DOHH2 (cell line): ENCODE measurements around the gene STUM.

Experiments
- H3F3A ChIP-seq: fragments of 200-600 bp; sonication (generic), shearing (Covaris generic); 2 replicates; pipeline ENCODE4 v1.6.0; 2016; ENCODE audit warnings: antibody characterized with exemption, mild to moderate bottlenecking; ENCODE audit not compliant: control insufficient read depth, insufficient read depth
- H3K27ac ChIP-seq: fragments of 200-600 bp; sonication (generic); 2 replicates; pipeline ENCODE4 v1.5.1; 2014; ENCODE audit warnings: low read depth, mild to moderate bottlenecking, low read length, moderate library complexity
- H3K27me3 ChIP-seq: fragments of 200-600 bp; sonication (generic); 2 replicates; pipeline ENCODE4 v1.6.1; 2014; ENCODE audit warnings: mild to moderate bottlenecking, low read length, mixed read lengths; ENCODE audit not compliant: control insufficient read depth
- H3K36me3 ChIP-seq: fragments of 200-600 bp; sonication (generic); 2 replicates; pipeline ENCODE4 v1.6.1; 2014; ENCODE audit warnings: mild to moderate bottlenecking, low read length, moderate library complexity, mixed read lengths; ENCODE audit not compliant: control insufficient read depth
- H3K4me1 ChIP-seq: fragments of 200-600 bp; sonication (generic); 2 replicates; pipeline ENCODE4 v1.6.1; 2014; ENCODE audit warnings: mild to moderate bottlenecking, low read length, mixed read lengths; ENCODE audit not compliant: control insufficient read depth
- H3K4me2 ChIP-seq: fragments of 200-600 bp; sonication (generic); 2 replicates; pipeline ENCODE4 v1.6.0; 2014; ENCODE audit warnings: mild to moderate bottlenecking, low read length, moderate library complexity
- H3K4me3 ChIP-seq: fragments of 200-600 bp; sonication (generic); 2 replicates; pipeline ENCODE4 v1.5.1; 2014; ENCODE audit warnings: mild to moderate bottlenecking, low read length, mixed read lengths
- H3K79me2 ChIP-seq: fragments of 200-600 bp; sonication (generic); 2 replicates; pipeline ENCODE4 v1.6.1; 2014; ENCODE audit warnings: mild to moderate bottlenecking, low read length, mixed read lengths; ENCODE audit not compliant: control insufficient read depth
- H3K9me2 ChIP-seq: fragments of 200-600 bp; sonication (generic); replicated peaks from 2 replicates; pipeline ENCODE4 v1.6.1; 2014; ENCODE audit warnings: mild to moderate bottlenecking, low read length, mixed read lengths; ENCODE audit not compliant: control insufficient read depth
- H3K9me3 ChIP-seq: fragments of 200-600 bp; sonication (generic); 2 replicates; pipeline ENCODE4 v1.6.1; 2014; ENCODE audit warnings: antibody characterized with exemption, low read length, mixed read lengths; ENCODE audit not compliant: control insufficient read depth, insufficient read depth
- H4K20me1 ChIP-seq: fragments of 200-600 bp; sonication (generic); 2 replicates; pipeline ENCODE4 v1.6.0; 2014; ENCODE audit warnings: low read depth, mild to moderate bottlenecking, antibody characterized with exemption, low read length, moderate library complexity; ENCODE audit not compliant: control insufficient read depth, insufficient read depth
- EZH2phosphoT487 ChIP-seq: fragments of 200-600 bp; sonication (generic); IDR thresholded peaks from 2 replicates; pipeline ENCODE4 v1.6.1; 2017; ENCODE audit warnings: borderline replicate concordance, mild to moderate bottlenecking, antibody characterized with exemption, low read length, moderate library complexity, mixed read lengths
- TF ChIP-seq, protein P1 (sequence below): fragments of 200-600 bp; sonication (generic); IDR thresholded peaks from one replicate; pipeline ENCODE4 v1.5.1; 2014; ENCODE audit warnings: antibody characterized with exemption, mild to moderate bottlenecking, low read depth, low read length; ENCODE audit not compliant: poor library complexity, severe bottlenecking

The STUM gene

DNA sequence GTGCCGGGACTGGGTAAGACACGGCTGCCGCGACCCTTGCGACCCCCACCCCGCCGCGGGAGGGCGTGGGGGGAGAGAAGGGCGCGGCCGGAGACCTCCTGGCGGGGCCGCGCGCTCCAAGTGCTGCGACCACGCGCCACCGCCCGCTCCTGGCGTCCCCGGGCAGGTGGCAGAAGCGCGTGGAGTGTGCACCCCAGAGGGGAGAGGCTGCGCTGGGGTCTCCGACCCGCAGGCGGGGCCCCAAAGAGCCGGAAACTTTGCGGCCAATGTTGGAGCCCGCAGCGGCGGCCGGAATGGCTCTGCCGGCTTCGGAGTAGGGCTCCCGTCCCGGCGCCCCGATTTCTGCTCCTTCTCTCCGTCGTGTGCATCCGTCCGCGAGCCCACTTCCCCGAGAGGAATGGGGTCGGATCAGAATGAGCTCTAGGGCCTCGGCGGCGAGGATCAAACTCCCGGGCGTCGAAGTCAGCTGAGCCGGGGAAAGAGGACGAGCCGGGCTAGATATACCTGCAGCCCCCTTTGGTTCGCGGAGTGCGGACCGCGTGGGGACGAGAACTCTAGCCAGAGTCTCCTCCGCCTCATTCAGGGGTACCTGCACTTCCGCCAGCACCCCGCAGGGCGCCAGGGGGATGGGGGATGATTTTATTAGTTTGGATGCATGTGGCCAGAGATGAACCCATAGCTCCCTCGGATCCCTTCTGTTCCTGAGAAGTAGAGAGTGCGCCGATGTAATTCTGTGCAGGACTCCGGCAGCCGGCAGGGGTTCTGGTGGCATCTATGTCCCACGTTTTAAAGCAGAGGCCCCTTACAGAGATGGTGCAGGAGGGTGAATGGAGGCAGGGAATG is 751 bp downstream of the STUM start:
- Histone ChIP-seq H3K9me2 (no peaks in the 10 kb centered on the region), H3K27me3 (peaks cover 67% of the 10 kb centered on the region), H3K4me3 (peak overlapping the region; percentile 62)

DNA sequence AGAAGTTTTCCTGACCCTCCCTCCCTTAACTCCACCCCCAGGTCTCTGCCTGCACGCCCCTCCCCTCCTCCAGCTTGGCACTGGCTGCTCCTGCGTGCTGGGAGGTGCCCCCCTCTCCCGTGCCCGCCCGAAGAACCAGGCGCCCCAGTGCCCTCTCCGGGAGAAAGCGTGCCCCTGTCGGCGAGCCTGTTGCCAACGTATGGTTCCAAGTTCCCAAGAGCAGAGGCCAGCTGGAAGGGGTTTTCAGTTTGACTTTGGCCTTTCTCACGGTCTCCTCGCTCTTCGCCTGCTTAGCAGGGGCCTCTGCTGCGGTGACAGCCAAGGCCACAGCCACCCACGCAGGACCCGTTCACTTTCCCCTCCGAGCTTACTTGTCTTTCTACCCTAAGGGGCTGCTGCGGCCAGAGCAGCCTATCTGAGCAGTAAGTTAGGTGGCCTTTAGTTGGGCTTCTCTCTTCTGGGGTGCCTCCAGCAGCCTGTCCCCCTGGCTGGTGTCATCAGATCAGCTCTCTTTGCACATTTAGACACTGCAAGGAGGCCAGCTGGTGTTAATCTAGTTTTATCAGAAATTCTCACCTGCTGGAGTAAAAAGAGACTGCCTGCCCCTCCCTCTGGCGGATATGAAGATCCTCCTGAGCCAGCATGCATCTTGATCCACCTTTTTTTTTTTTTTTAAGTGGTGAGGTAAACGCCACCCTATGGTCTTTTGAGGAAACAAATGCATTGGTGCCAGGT is 1.5 kb downstream of the STUM start:
- H3K27ac ChIP-seq = no peak overlapping the region
- H3K9me3 ChIP-seq = no peaks in the 10 kb centered on the region
- H3K36me3 ChIP-seq = no peaks in the 10 kb centered on the region
- peaks cover 22% of the 10 kb centered on the region for H3K4me1 ChIP-seq
- TF ChIP-seq, protein P1, sequence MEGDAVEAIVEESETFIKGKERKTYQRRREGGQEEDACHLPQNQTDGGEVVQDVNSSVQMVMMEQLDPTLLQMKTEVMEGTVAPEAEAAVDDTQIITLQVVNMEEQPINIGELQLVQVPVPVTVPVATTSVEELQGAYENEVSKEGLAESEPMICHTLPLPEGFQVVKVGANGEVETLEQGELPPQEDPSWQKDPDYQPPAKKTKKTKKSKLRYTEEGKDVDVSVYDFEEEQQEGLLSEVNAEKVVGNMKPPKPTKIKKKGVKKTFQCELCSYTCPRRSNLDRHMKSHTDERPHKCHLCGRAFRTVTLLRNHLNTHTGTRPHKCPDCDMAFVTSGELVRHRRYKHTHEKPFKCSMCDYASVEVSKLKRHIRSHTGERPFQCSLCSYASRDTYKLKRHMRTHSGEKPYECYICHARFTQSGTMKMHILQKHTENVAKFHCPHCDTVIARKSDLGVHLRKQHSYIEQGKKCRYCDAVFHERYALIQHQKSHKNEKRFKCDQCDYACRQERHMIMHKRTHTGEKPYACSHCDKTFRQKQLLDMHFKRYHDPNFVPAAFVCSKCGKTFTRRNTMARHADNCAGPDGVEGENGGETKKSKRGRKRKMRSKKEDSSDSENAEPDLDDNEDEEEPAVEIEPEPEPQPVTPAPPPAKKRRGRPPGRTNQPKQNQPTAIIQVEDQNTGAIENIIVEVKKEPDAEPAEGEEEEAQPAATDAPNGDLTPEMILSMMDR = no peak
- TF ChIP-seq EZH2phosphoT487 = no peak
- peaks cover 74% of the 10 kb centered on the region for H3K27me3 ChIP-seq
- H3K4me3 ChIP-seq = no peak overlapping the region
- H3K9me2 ChIP-seq = no peaks in the 10 kb centered on the region
- H3K4me2 ChIP-seq = peak overlapping the region; percentile 78
- H4K20me1 ChIP-seq = no peaks in the 10 kb centered on the region
- H3K79me2 ChIP-seq = no peaks in the 10 kb centered on the region
- H3F3A ChIP-seq = no peaks in the 10 kb centered on the region

More for the DNA sequence above, 751 bp downstream of the STUM start:
- Histone ChIP-seq H3K79me2 (no peaks in the 10 kb centered on the region), H3F3A (no peaks in the 10 kb centered on the region), H3K27ac (no peak overlapping the region), H3K4me1 (peaks cover 22% of the 10 kb centered on the region), H3K36me3 (no peaks in the 10 kb centered on the region), H4K20me1 (no peaks in the 10 kb centered on the region), H3K4me2 (peak overlapping the region; percentile 78), H3K9me3 (no peaks in the 10 kb centered on the region)
- TF ChIP-seq, protein P1 = no peak
- TF ChIP-seq EZH2phosphoT487 = peak; percentile 99

DNA sequence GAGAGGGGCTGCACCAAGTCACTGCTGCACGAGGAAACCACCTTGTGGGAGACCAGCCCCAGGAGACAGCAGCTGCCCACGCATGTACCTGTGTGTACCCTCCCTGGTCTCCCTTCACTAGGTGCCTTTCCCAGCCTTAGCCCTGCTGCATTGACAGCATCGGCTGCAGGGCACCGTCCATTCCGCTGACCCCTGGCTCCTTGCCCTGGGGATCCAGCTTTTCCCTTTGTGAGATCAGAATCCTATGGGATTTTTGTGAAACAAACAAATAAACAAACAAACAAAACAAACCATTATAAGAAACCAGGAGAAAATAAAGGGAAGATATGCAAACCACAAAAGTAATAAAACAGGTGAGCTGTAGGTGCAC is 2.1 kb downstream of the STUM start:
- TF ChIP-seq EZH2phosphoT487 = no peak
- TF ChIP-seq, protein P1 = no peak
- Histone ChIP-seq H3K4me2 (no peak overlapping the region), H3F3A (no peaks in the 10 kb centered on the region), H3K9me3 (no peaks in the 10 kb centered on the region), H3K36me3 (no peaks in the 10 kb centered on the region), H3K4me1 (peaks cover 22% of the 10 kb centered on the region), H3K27me3 (peaks cover 79% of the 10 kb centered on the region), H4K20me1 (no peaks in the 10 kb centered on the region), H3K79me2 (no peaks in the 10 kb centered on the region), H3K4me3 (no peak overlapping the region), H3K27ac (no peak overlapping the region), H3K9me2 (no peaks in the 10 kb centered on the region)
